ENCODE measurements around the gene NR2C2. TPM values are rescaled to one million over a fixed set of nuclear protein-coding genes. Genes with fewer than 3 reads are reported as not detected.

NR2C2 gene
- total RNA-seq, 1 donor from 2014 or later = 56.0 TPM

DNA sequence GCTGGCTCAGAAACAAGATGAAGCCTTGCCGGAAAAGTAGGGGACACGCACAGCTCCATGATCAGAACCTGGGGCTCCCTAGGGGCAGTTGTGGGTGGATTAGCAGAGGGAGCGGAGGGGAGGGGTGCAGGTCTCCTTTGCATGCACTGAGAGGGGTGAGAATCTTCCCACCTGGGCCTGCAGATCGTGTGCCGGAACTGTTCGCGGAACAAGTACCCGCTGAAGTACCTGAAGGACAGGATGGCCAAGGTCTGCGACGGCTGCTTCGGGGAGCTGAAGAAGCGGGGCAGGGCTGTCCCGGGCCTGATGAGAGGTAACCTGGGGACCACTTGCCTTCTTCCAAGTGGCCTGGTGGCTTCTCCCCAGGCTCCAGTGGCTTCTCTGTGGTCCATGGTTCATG, 24.5 kb upstream of the NR2C2 start:
- Mint-ChIP-seq H3K9me3 (ENCODE audit: low read depth) (no peaks in the 10 kb centered on the region), H3K4me1 (ENCODE audit: low read depth) (no peaks in the 10 kb centered on the region), H3K36me3 (ENCODE audit: insufficient read depth) (no peaks in the 10 kb centered on the region), H3K27ac (no peak overlapping the region), H3K27me3 (peaks cover 6% of the 10 kb centered on the region), H3K4me3 (ENCODE audit: low read depth) (no peak overlapping the region)
- TF ChIP-seq, protein P1, sequence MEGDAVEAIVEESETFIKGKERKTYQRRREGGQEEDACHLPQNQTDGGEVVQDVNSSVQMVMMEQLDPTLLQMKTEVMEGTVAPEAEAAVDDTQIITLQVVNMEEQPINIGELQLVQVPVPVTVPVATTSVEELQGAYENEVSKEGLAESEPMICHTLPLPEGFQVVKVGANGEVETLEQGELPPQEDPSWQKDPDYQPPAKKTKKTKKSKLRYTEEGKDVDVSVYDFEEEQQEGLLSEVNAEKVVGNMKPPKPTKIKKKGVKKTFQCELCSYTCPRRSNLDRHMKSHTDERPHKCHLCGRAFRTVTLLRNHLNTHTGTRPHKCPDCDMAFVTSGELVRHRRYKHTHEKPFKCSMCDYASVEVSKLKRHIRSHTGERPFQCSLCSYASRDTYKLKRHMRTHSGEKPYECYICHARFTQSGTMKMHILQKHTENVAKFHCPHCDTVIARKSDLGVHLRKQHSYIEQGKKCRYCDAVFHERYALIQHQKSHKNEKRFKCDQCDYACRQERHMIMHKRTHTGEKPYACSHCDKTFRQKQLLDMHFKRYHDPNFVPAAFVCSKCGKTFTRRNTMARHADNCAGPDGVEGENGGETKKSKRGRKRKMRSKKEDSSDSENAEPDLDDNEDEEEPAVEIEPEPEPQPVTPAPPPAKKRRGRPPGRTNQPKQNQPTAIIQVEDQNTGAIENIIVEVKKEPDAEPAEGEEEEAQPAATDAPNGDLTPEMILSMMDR (IDR thresholded peaks at IDR 0.05; ENCODE audit: unreplicated experiment) = no peak
- DNase-seq (ENCODE audit: low spot score, unreplicated experiment) = no peak

DNA sequence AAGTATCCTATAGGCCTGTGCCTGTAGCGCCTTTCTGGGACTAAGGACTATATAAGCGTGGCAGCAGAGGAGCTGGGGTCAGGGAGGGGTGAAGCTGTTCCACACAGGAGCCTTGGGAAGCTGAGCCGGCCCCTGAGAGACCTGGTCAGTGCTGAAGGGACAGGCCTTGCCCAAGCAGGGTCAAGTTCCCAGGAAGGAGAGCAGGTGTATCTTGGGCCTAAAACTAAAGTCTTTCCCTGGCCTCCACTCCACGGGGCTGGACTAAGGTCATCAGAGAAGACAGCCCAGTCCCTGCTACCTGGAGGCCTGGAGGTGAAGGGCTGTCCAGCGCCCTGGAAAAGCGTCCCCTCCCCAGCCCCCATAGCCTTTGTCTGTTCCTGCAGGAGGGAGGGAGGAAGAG, 23.9 kb upstream of the NR2C2 start:
- Mint-ChIP-seq H3K9me3 (ENCODE audit: low read depth) (no peaks in the 10 kb centered on the region), H3K27ac (no peak overlapping the region), H3K36me3 (ENCODE audit: insufficient read depth) (no peaks in the 10 kb centered on the region), H3K4me1 (ENCODE audit: low read depth) (no peaks in the 10 kb centered on the region), H3K4me3 (ENCODE audit: low read depth) (no peak overlapping the region), H3K27me3 (peaks cover 2% of the 10 kb centered on the region)
- no peak for DNase-seq (ENCODE audit: low spot score, unreplicated experiment)
- TF ChIP-seq, protein P1 (IDR thresholded peaks at IDR 0.05; ENCODE audit: unreplicated experiment) = no peak

DNA sequence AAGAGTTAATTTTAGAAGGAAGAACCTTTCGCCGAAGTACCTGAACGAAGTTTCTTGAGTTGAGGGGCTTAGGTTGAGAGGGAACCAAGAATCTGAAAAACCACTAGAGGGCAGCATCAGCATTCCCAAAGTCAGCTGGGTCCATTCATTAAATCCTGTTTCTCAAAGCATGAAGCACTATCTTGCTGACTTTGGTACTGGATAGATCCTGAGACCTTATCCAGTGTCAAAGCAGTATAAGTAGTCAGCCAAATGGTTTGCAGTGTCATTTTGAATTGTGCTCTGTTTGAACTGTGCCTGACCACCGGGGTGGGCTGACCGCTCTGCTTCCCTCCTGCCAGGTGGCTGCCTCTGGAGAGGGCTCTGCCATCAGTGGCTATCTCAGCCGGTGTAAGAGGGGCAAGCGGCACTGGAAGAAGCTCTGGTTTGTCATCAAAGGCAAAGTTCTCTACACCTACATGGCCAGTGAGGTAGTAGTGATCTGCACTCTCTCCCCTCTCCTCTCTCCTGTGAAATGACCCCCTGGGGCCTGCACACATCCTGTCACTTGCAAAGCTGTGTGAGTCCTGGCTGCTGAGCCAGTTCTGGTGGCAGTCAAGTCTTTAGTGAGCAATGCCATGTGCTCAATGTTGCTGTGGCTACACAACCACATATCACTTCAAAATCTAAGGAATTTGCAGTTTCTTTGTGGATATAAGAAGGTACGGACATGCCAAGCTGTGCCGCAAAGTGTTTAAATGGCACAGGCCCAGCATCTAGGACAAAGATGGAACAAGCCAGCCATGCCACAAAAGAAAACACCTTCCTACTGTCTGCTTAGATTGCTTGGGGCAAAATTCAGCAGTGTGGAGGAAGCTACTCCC, 21.4 kb upstream of the NR2C2 start:
- Mint-ChIP-seq H3K36me3 (ENCODE audit: insufficient read depth) (no peaks in the 10 kb centered on the region), H3K27me3 (peaks cover 2% of the 10 kb centered on the region), H3K27ac (no peak overlapping the region), H3K4me1 (ENCODE audit: low read depth) (no peaks in the 10 kb centered on the region), H3K9me3 (ENCODE audit: low read depth) (no peaks in the 10 kb centered on the region), H3K4me3 (ENCODE audit: low read depth) (no peak overlapping the region)
- TF ChIP-seq, protein P1 (IDR thresholded peaks at IDR 0.05; ENCODE audit: unreplicated experiment) = peak; percentile 93
- DNase-seq (ENCODE audit: low spot score, unreplicated experiment) = no peak

DNA sequence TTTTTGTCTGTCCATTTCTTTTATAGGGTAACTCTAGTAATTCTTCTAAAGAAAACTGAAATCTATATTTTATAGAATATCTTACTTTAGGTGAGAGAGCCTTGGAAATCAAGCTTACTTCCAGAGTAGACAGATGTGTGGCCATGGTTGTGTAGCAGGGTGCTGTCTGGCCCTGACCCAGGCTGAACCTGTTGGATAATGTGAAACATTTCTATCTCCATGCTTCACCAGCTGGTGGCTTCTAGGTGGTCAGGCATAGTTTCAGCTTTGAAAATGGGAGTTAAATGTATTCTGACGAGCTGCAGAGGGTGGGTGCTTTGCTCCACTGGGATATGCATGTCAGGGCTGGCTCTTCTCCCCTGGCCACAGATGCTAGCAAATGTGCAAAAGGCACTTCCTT, 20.8 kb upstream of the NR2C2 start:
- Mint-ChIP-seq H3K27me3 (peaks cover 2% of the 10 kb centered on the region), H3K9me3 (ENCODE audit: low read depth) (no peaks in the 10 kb centered on the region), H3K36me3 (ENCODE audit: insufficient read depth) (no peaks in the 10 kb centered on the region), H3K27ac (no peak overlapping the region), H3K4me1 (ENCODE audit: low read depth) (no peaks in the 10 kb centered on the region), H3K4me3 (ENCODE audit: low read depth) (no peak overlapping the region)
- DNase-seq (ENCODE audit: low spot score, unreplicated experiment) = no peak
- TF ChIP-seq, protein P1 (IDR thresholded peaks at IDR 0.05; ENCODE audit: unreplicated experiment) = no peak

DNA sequence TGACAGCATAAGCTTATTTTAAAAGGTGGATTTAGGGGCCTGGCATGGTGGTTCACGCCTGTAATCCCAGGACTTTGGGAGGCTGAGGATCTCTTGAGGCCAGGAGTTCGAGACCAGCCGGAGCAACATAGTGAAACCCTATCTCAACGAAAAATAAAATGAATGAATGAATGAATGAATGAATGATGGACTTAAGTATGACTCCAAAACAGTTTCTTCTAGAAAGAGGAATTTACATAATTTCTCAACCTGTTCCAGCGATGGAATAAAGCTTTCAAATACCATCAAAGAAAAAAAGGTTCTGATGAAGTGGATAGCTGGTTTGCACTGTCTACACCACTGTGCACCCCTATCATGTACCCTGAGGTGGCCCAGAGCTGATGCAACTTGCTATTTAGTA, 20.1 kb upstream of the NR2C2 start:
- DNase-seq (ENCODE audit: low spot score, unreplicated experiment) = no peak
- TF ChIP-seq, protein P1 (IDR thresholded peaks at IDR 0.05; ENCODE audit: unreplicated experiment) = no peak
- Mint-ChIP-seq H3K27me3 (peaks cover 2% of the 10 kb centered on the region), H3K27ac (no peak overlapping the region), H3K9me3 (ENCODE audit: low read depth) (no peaks in the 10 kb centered on the region), H3K4me1 (ENCODE audit: low read depth) (no peaks in the 10 kb centered on the region), H3K36me3 (ENCODE audit: insufficient read depth) (no peaks in the 10 kb centered on the region), H3K4me3 (ENCODE audit: low read depth) (no peak overlapping the region)

All from progenitor cell of endocrine pancreas (in vitro differentiated cells).